ENCODE measurements around the gene PEX5. TPM values are rescaled to one million over a fixed set of nuclear protein-coding genes. Genes with fewer than 3 reads are reported as not detected.

Gene PEX5
- total and polyA plus RNA-seq, 4 donors, result 19.8 to 59.8 (median 43.4) TPM

GRCh38 chr12:7142809-7143465 is 46.5 kb upstream of the PEX5 start:
- Histone ChIP-seq H3K27ac (ENCODE audit: low read depth in 1 of 2, low read length in 1 of 2) (no peak overlapping the region), H3K4me3 (no peak overlapping the region), H3K27me3 (ENCODE audit: control insufficient read depth in 3 of 3, insufficient read depth in 3 of 3, low read length in 2 of 3) (no peaks in the 10 kb centered on the region), H3K9me3 (ENCODE audit: control insufficient read depth in 4 of 4, insufficient read depth in 3 of 4, low read length in 3 of 4) (peaks cover 0 to 3% (median 0%) of the 10 kb centered on the region in 4 donors), H3K36me3 (ENCODE audit: control insufficient read depth in 4 of 4, insufficient read depth in 4 of 4, low read length in 4 of 4) (peaks cover 0 to 11% (median 6%) of the 10 kb centered on the region in 4 donors), H3K9ac (ENCODE audit: insufficient read depth in 1 of 2, low read length in 2 of 2) (no peak overlapping the region), H3K4me1 (ENCODE audit: control insufficient read depth in 5 of 5, insufficient read depth in 5 of 5, low read length in 5 of 5) (peaks cover 0 to 2% (median 0%) of the 10 kb centered on the region in 5 donors)
- TF ChIP-seq, protein P1, sequence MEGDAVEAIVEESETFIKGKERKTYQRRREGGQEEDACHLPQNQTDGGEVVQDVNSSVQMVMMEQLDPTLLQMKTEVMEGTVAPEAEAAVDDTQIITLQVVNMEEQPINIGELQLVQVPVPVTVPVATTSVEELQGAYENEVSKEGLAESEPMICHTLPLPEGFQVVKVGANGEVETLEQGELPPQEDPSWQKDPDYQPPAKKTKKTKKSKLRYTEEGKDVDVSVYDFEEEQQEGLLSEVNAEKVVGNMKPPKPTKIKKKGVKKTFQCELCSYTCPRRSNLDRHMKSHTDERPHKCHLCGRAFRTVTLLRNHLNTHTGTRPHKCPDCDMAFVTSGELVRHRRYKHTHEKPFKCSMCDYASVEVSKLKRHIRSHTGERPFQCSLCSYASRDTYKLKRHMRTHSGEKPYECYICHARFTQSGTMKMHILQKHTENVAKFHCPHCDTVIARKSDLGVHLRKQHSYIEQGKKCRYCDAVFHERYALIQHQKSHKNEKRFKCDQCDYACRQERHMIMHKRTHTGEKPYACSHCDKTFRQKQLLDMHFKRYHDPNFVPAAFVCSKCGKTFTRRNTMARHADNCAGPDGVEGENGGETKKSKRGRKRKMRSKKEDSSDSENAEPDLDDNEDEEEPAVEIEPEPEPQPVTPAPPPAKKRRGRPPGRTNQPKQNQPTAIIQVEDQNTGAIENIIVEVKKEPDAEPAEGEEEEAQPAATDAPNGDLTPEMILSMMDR (IDR thresholded peaks at IDR 0.05; ENCODE audit: control extremely low read depth, extremely low read depth), result no peak
- WGBS, 2 donors, result 91 to 96% methylated on average over 18 of the region's 18 CpGs
- no peak for DNase-seq
- ATAC-seq (ENCODE audit: insufficient read depth, low FRiP score), result no peak

GRCh38 chr12:7143564-7143963 is 45.9 kb upstream of the PEX5 start:
- Histone ChIP-seq H3K4me3 (no peak overlapping the region), H3K36me3 (ENCODE audit: control insufficient read depth in 4 of 4, insufficient read depth in 4 of 4, low read length in 4 of 4) (peaks cover 0 to 14% (median 6%) of the 10 kb centered on the region in 4 donors), H3K9ac (ENCODE audit: insufficient read depth in 1 of 2, low read length in 2 of 2) (no peak overlapping the region), H3K27ac (ENCODE audit: low read depth in 1 of 2, low read length in 1 of 2) (no peak overlapping the region), H3K27me3 (ENCODE audit: control insufficient read depth in 3 of 3, insufficient read depth in 3 of 3, low read length in 2 of 3) (no peaks in the 10 kb centered on the region), H3K4me1 (ENCODE audit: control insufficient read depth in 5 of 5, insufficient read depth in 5 of 5, low read length in 5 of 5) (peaks cover 0 to 2% (median 0%) of the 10 kb centered on the region in 5 donors), H3K9me3 (ENCODE audit: control insufficient read depth in 4 of 4, insufficient read depth in 3 of 4, low read length in 3 of 4) (peaks cover 0 to 3% (median 0%) of the 10 kb centered on the region in 4 donors)
- DNase-seq (no peak), ATAC-seq (ENCODE audit: insufficient read depth, low FRiP score) (no peak)
- TF ChIP-seq, protein P1 (IDR thresholded peaks at IDR 0.05; ENCODE audit: control extremely low read depth, extremely low read depth), result no peak
- 95% methylated on average over 7 of the region's 7 CpGs for WGBS, 2 donors

DNA sequence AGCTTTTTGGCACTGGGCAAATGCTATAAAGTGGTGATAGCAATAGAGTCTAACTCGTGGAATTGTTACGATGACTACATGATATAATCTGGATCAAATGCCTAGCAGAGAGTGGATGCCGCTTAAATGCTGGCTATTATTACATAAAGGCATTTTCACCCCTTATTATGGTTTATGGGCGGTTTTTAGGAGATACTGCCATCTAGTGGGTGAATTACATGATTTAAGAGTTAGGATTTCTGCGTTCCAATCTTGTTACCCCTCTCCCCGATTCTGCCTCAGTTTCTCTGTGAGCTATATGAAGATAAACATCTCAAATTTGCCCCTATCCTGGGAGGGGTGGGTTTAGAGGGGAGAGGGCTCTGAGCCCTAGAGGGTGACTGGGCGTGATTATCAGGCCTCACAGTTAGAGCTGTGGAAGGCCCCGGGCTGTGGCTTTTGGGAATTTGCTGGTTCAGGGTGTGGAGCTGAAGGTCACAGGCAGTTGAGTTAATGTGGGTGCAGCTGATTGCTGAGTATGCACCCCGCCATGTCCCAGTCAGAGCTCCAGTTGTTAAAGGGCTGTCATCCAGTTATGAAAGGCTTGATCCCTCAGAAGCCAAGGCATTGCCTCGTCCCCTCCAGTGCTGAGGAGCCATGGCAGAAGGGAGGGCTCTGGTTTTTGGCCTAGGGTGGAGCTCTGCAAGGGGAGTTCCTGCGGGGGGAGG is 44.9 kb upstream of the PEX5 start:
- TF ChIP-seq, protein P1 (IDR thresholded peaks at IDR 0.05; ENCODE audit: control extremely low read depth, extremely low read depth), result no peak
- H3K36me3 ChIP-seq (ENCODE audit: control insufficient read depth in 4 of 4, insufficient read depth in 4 of 4, low read length in 4 of 4), result peaks cover 0 to 22% (median 13%) of the 10 kb centered on the region in 4 donors
- no peak overlapping the region for H3K27ac ChIP-seq (ENCODE audit: low read depth in 1 of 2, low read length in 1 of 2)
- H3K9ac ChIP-seq (ENCODE audit: insufficient read depth in 1 of 2, low read length in 2 of 2), result no peak overlapping the region
- H3K9me3 ChIP-seq (ENCODE audit: control insufficient read depth in 4 of 4, insufficient read depth in 3 of 4, low read length in 3 of 4), result peaks cover 0 to 3% (median 0%) of the 10 kb centered on the region in 4 donors
- H3K4me1 ChIP-seq (ENCODE audit: control insufficient read depth in 5 of 5, insufficient read depth in 5 of 5, low read length in 5 of 5), result peaks cover 0 to 2% (median 0%) of the 10 kb centered on the region in 5 donors
- ATAC-seq (ENCODE audit: insufficient read depth, low FRiP score) (no peak), DNase-seq (peak in 2 of 3 donors; percentile 56 to 64)
- no peak overlapping the region for H3K4me3 ChIP-seq
- no peaks in the 10 kb centered on the region for H3K27me3 ChIP-seq (ENCODE audit: control insufficient read depth in 3 of 3, insufficient read depth in 3 of 3, low read length in 2 of 3)
- WGBS, 2 donors, result 54 to 66% methylated on average over 11 of the region's 11 CpGs

Data from lung (tissue), 12 donors.